IMR-90 (cell line): ENCODE data around the gene CEP128. TPM values are rescaled to one million over a fixed set of nuclear protein-coding genes. Genes with fewer than 3 reads are reported as not detected.

Experiments
- ATAC-seq: fragments of 200-7000 bp; cut with Tn5 transposase; 2 replicates; pipeline ENCODE4 v1.9.1; 2020; ENCODE audit warnings: low read depth, mild to moderate bottlenecking, moderate library complexity
- BruUV-seq: library from RNA; stranded (reverse); fragments of 400-500 nt; replicated peaks from 2 replicates; lab custom pipeline; 2021; lab: Mats Ljungman, UMichigan
- CTCF ChIA-PET: fragments of 300-600 bp; formaldehyde crosslinking; extraction: SDS; loops from one replicate; lab custom pipeline; 2021; ENCODE audit warnings: antibody characterized with exemption; lab: Yijun Ruan, JAX
- POLR2A ChIA-PET: fragments of 300-600 bp; sonication (Branson Sonifier 250); formaldehyde crosslinking; loops from one replicate; lab custom pipeline; 2022; ENCODE audit warnings: antibody characterized with exemption; ENCODE audit not compliant: unreplicated experiment; lab: Charles Lee
- DNase-seq: peaks from one replicate; pipeline ENCODE4 v3.0.0; 2013
- H2AFZ ChIP-seq: replicated peaks from 2 replicates; pipeline ENCODE3; 2013; ENCODE audit warnings: low read length, mild to moderate bottlenecking; ENCODE audit not compliant: poor library complexity
- H2AK5ac ChIP-seq: 2 replicates; pipeline ENCODE4 v1.6.1; 2013; ENCODE audit warnings: low read depth, low read length, inconsistent platforms
- H2AK9ac ChIP-seq: replicated peaks from 2 replicates; pipeline ENCODE3; 2013; ENCODE audit warnings: mild to moderate bottlenecking, low read depth, low read length, moderate library complexity; ENCODE audit not compliant: poor library complexity
- H2BK120ac ChIP-seq: 2 replicates; pipeline ENCODE4 v1.6.1; 2013; ENCODE audit warnings: low read depth, low read length, inconsistent platforms
- H2BK15ac ChIP-seq: 3 replicates; pipeline ENCODE4 v1.6.1; 2013; ENCODE audit warnings: low read depth, low read length, inconsistent platforms
- H2BK20ac ChIP-seq: 2 replicates; pipeline ENCODE4 v1.6.1; 2013; ENCODE audit warnings: low read depth, mild to moderate bottlenecking, inconsistent platforms, low read length, moderate library complexity
- H2BK5ac ChIP-seq: 2 replicates; pipeline ENCODE4 v1.6.1; 2013; ENCODE audit warnings: mild to moderate bottlenecking, low read depth, low read length, inconsistent platforms; ENCODE audit not compliant: poor library complexity, severe bottlenecking
- H3K14ac ChIP-seq: replicated peaks from 2 replicates; pipeline ENCODE4 v1.6.1; 2013; ENCODE audit warnings: low read depth, low read length, inconsistent platforms
- H3K18ac ChIP-seq: 2 replicates; pipeline ENCODE4 v1.6.1; 2013; ENCODE audit warnings: low read depth, low read length, control low read depth
- H3K23ac ChIP-seq: 2 replicates; pipeline ENCODE4 v1.6.1; 2013; ENCODE audit warnings: low read depth, low read length, inconsistent platforms
- H3K27ac ChIP-seq: 2 replicates; pipeline ENCODE4 v1.5.1; 2013; ENCODE audit warnings: mild to moderate bottlenecking, control low read depth, low read length; ENCODE audit not compliant: insufficient read depth
- H3K27me3 ChIP-seq: 2 replicates; pipeline ENCODE4 v1.6.1; 2013; ENCODE audit warnings: low read length; ENCODE audit not compliant: control insufficient read depth, insufficient read depth
- H3K36me3 ChIP-seq: 2 replicates; pipeline ENCODE4 v1.6.1; 2013; ENCODE audit warnings: low read length, mixed read lengths; ENCODE audit not compliant: control insufficient read depth, insufficient read depth
- H3K4ac ChIP-seq: 2 replicates; pipeline ENCODE4 v1.6.1; 2013; ENCODE audit warnings: low read depth, low read length, inconsistent platforms
- H3K4me1 ChIP-seq: 2 replicates; pipeline ENCODE4 v1.6.1; 2013; ENCODE audit warnings: low read length, mixed read lengths; ENCODE audit not compliant: control insufficient read depth, insufficient read depth
- H3K4me2 ChIP-seq: 2 replicates; pipeline ENCODE4 v1.6.1; 2013; ENCODE audit warnings: low read depth, mild to moderate bottlenecking, control low read depth, low read length, moderate library complexity
- H3K4me3 ChIP-seq: 2 replicates; pipeline ENCODE4 v1.5.1; 2013; ENCODE audit warnings: low read depth, mild to moderate bottlenecking, control low read depth, low read length, moderate library complexity; ENCODE audit not compliant: insufficient read depth
- H3K56ac ChIP-seq: 2 replicates; pipeline ENCODE4 v1.6.1; 2013; ENCODE audit warnings: low read length, inconsistent platforms; ENCODE audit not compliant: insufficient read depth; ENCODE audit errors: extremely low read depth
- H3K79me1 ChIP-seq, 2 experiments: 2 replicates each; pipeline ENCODE4 v1.6.1; 2013; ENCODE audit warnings: low read length in 2 of 2, inconsistent platforms in 1 of 2, low read depth in 1 of 2
- H3K9ac ChIP-seq: 2 replicates; pipeline ENCODE4 v1.6.1; 2013; ENCODE audit warnings: low read depth, low read length, control low read depth
- H3K9me1 ChIP-seq: 2 replicates; pipeline ENCODE4 v1.6.1; 2013; ENCODE audit warnings: low read length, inconsistent platforms; ENCODE audit not compliant: insufficient read depth
- H3K9me3 ChIP-seq: 2 replicates; pipeline ENCODE4 v1.6.1; 2013; ENCODE audit warnings: low read length; ENCODE audit not compliant: control insufficient read depth, insufficient read depth
- H4K20me1 ChIP-seq: 2 replicates; pipeline ENCODE4 v1.6.1; 2013; ENCODE audit warnings: low read length, inconsistent platforms; ENCODE audit not compliant: insufficient read depth
- H4K5ac ChIP-seq: 2 replicates; pipeline ENCODE4 v1.6.1; 2013; ENCODE audit warnings: mild to moderate bottlenecking, low read depth, low read length, control low read depth
- H4K8ac ChIP-seq, 2 experiments: 2 replicates each; pipeline ENCODE4 v1.6.1; 2013; ENCODE audit warnings: low read depth in 2 of 2, low read length in 2 of 2, control low read depth in 1 of 2, inconsistent platforms in 1 of 2
- H4K91ac ChIP-seq: 2 replicates; pipeline ENCODE4 v1.6.1; 2013; ENCODE audit warnings: low read depth, low read length, inconsistent platforms; ENCODE audit not compliant: insufficient read depth
- CEBPB ChIP-seq: IDR thresholded peaks from 2 replicates; pipeline ENCODE4 v1.6.1; 2012; ENCODE audit warnings: low read depth, low read length, improper control_type of control experiment
- SMC3 ChIP-seq: fragments of 150-350 bp; IDR thresholded peaks from 2 replicates; pipeline ENCODE4 v1.6.1; 2016; ENCODE audit warnings: low read depth, mild to moderate bottlenecking, antibody characterized with exemption, low read length, moderate library complexity
- dilution Hi-C: fragments of 300-500 bp; cut with HindIII; formaldehyde crosslinking; loops from one replicate; pipeline ENCODE4 v1.14.3; 2018; ENCODE audit warnings: low sequenced_read_pairs; ENCODE audit not compliant: unreplicated experiment
- in situ Hi-C: fragments of 300-500 bp; cut with MboI; formaldehyde crosslinking; loops from 3 replicates; pipeline ENCODE4 v1.14.3; 2019; ENCODE audit warnings: low sequenced_read_pairs, inconsistent platforms, mixed read lengths
- intact Hi-C: fragments of 100-400 bp; cut with micrococcal nuclease; formaldehyde crosslinking; loops from 2 replicates; pipeline ENCODE4 v1.10.0; 2022
- polyA plus RNA-seq, 3 experiments: library from polyadenylated mRNA; depleted of rRNA; stranded (reverse); fragments of >200 nt; gene quantifications; 2 replicates each; pipeline ENCODE4 v1.2.3, GENCODE V29; 2012; ENCODE audit warnings: low replicate concordance in 1 of 3
- total RNA-seq: library from RNA; depleted of rRNA; stranded (reverse); fragments of >200 nt; gene quantifications from 2 replicates; pipeline ENCODE4 v1.2.3, GENCODE V29; 2012

The CEP128 gene
- total and polyA plus RNA-seq, 2 of the 4 experiments (the other 2 are of a cell fraction): 1.9 to 5.7 TPM

DNA sequence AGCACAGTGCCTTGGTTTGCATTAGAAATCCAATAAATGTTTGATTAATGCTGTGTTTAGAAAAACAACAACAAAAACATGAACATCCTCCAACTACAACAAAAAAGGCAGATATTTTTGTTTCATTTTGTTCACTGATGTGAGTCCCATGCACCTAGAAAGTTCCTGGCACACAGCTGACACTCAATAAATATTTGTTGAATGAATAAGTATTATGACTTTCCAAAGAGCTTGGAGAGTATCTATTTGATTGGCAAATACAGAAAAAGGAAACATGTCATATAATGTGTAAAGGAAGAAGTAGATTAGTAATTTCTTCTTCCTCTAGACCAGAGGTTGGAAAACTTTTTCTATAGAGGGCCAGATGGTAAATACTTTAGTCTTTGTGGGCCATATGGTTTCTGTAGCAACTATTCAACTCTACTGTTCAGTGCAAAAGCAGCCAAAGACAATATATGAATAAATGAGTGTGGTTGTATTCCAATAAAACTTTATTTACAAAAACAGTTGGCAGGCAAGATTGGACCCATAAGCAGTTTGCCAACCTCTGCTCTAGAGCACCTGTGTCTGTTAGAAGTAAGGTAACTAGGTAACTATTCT is 417.9 kb downstream of the CEP128 start:
- Histone ChIP-seq H2AFZ (no peak overlapping the region), H3K14ac (no peak overlapping the region), H4K91ac (no peak overlapping the region), H3K4me1 (peaks cover 5% of the 10 kb centered on the region), H2AK9ac (no peak overlapping the region), H4K5ac (no peak overlapping the region), H3K9me3 (no peaks in the 10 kb centered on the region), H3K56ac (no peak overlapping the region), H3K4me3 (no peak overlapping the region), H3K79me1 (no peaks in the 10 kb centered on the region), H3K4ac (no peak overlapping the region), H2AK5ac (no peak overlapping the region), H2BK120ac (no peak overlapping the region), H3K36me3 (no peaks in the 10 kb centered on the region), H3K18ac (no peak overlapping the region), H2BK15ac (no peak overlapping the region), H3K9me1 (no peaks in the 10 kb centered on the region), H3K4me2 (no peak overlapping the region), H4K20me1 (no peaks in the 10 kb centered on the region), H3K27ac (no peak overlapping the region), H4K8ac (no peak overlapping the region), H2BK20ac (no peak overlapping the region), H3K27me3 (no peaks in the 10 kb centered on the region), H3K9ac (no peak overlapping the region), H3K23ac (no peak overlapping the region), H2BK5ac (no peak overlapping the region)
- in situ Hi-C loops: no loop called here
- DNase-seq: peak; percentile 28
- no peak for TF ChIP-seq CEBPB
- TF ChIP-seq SMC3: no peak
- ATAC-seq: no peak
- BruUV-seq: no TSS peak
- ChIA-PET POLR2A (interaction anchor here (0.6 kb wide), 1 partner anchor 32 kb away, joined by 3 read pairs; no protein-coding TSS in a partner anchor), CTCF (no interaction called here)
- dilution Hi-C loops: no loop called here
- intact Hi-C loops: no loop called here
